Embryonic facial prominence (tissue), 1 donor: Measurements from ENCODE around the gene SOCS1.
"Not testable (repeated sequence)": the region's sequence is repeated elsewhere in the genome, so short reads cannot be mapped to it uniquely, and the experiment has no call there.

ENCODE experiments used
- DNase-seq: peaks from one replicate; pipeline ENCODE4 v3.0.0-alpha.2; 2016; ENCODE audit errors: extremely low spot score

Gene SOCS1

DNA sequence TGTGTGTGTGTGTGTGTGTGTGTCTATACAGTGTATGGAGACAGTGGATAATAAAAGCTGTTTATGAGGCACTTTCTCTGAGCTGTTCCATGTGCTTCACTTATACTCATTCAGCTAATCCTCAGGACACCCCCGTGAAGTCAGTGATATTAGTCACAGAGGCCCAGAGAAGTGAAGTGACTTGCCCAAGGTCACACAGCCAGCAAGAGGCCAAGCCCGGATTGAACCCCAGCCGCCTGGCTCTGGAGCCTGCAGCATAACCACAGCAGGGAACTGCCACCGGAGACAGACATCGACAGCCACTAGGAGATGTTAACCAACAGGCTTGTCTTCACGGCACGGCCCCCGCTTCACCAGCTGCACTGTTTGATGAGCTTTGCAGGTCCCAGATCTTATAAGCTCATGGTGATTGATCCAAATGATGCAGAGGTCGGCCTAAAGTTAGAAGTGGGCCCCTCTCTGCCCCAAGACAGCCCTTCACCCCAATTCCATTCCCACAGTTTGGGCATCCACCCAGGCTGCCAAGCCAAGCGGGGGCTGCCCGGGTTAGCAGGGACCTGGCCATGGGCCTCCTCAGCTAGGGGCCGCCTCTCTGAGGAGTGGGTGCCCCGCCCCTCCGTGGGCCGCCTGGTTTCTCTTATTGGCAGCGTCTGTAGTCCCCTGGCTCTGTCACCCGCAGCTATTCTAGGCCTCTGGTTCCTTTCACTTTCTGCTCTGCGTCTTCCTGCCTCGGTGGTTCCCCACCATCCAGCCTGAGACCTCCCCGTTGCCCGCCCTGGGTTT is 30.9 kb downstream of the SOCS1 start:
- DNase-seq = no peak

GRCh38 chr16:11224096-11224893 is 31.7 kb downstream of the SOCS1 start:
- no peak for DNase-seq

GRCh38 chr16:11220507-11220906 is 35.5 kb downstream of the SOCS1 start:
- DNase-seq = not testable (repeated sequence)

DNA sequence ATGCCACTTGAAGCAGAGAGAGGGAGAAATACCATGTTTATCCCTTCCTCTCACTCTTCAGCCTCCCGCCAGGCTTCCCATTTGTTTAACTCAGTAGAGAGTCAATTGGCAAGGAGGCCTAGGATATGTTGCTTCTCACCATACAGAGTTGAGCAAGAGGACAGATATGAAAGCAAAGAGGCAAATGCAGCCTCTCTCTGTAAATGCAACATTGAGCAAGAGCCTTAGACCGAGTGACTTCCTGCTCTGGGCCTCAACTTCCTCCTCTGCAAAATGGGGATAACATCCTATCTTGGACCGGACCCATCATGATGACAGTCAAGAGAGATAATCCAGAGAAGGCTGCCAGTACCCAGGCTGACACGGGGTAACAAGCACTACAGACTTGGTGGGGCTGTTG is 36.8 kb downstream of the SOCS1 start:
- no peak for DNase-seq

- DNase-seq = no peak
Measured at GRCh38 chr16:11218604-11218962, 37.4 kb downstream of the SOCS1 start.

DNA sequence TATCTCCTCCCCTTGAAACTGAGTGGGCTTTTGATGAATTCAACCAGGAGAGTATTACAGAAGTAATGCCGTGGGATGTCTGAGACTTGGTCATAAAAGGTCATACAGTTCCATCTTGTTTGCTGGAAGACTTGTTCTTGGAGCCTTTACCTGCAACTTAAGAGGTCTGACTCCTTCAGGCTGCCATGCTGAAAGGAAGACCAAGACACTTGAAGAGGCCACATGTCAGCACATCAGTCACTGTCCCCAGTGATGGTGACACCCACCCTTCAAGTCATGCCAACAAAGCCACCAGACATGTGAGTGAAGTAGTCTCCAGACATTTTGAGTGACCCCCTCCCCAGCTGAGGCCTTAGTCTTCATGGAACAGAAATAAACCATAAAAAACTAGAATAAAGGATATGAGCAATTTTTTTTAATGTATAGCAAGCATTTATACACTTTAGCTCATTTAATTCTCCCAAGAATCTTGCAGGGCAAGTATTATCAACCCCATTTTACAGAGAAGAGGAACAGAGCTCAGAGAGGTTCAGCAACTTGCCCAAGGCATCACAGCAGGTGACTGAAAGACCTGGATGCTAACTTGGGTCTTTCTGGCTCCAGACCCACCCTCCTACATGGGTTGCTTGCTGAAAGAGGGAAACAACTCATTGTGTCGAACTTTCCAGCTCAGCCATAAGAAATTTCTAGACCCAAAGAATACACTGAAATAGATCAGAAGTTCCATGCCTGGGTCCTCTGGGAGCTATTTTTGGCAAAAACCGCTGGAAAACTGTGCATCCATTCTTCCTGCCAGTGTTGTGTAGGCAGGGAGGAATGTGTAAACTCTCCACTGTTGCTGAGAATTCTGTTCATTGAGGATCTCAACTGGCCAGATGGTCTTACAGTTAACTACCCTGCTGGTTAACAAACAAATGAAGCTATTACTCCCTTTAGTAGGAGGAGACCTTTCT is 38.1 kb downstream of the SOCS1 start:
- DNase-seq = no peak

GRCh38 chr16:11215935-11216556 is 40.0 kb downstream of the SOCS1 start:
- DNase-seq = no peak

GRCh38 chr16:11213799-11214198 is 42.2 kb downstream of the SOCS1 start:
- DNase-seq = no peak

DNA sequence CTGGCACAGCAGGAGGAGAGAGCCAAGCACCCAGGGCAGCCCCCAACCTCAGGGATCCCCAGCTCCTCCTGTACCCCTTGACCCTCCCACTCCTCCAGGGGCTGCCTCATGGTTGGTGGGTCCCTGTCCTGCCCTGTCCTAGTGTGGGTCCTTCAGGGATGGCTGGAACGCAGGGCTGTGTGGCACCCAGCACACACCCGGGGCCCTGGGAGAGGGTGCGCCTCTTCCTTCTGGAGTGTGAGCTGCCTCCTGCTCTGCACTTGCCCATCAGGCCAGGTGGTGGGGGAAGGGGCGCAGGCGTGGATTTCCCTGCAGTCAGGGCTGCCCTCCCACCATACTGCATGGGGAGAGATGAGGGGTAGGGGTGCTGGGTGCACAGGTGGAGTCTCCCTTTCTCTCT is 42.6 kb downstream of the SOCS1 start:
- no peak for DNase-seq

DNA sequence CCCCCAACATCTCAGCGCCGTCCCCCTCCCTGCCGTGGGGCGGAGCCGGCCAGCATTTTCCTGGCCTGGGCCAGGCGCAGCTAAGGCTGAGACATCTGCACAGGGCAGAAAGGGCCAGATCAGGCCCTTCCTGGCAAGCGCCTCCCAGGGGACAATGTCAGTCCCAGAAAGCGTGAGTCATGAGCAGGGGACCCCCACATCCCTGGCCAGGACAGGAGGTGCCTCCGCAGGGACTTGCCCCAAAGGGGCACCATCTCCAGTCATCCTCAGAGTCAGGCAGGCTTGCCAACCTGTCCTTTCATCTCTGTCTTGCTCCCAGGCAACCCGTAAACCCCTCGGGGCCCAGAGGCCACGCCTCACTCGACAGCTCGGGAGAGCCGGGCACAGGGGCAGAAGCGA is 43.2 kb downstream of the SOCS1 start:
- no peak for DNase-seq

DNA sequence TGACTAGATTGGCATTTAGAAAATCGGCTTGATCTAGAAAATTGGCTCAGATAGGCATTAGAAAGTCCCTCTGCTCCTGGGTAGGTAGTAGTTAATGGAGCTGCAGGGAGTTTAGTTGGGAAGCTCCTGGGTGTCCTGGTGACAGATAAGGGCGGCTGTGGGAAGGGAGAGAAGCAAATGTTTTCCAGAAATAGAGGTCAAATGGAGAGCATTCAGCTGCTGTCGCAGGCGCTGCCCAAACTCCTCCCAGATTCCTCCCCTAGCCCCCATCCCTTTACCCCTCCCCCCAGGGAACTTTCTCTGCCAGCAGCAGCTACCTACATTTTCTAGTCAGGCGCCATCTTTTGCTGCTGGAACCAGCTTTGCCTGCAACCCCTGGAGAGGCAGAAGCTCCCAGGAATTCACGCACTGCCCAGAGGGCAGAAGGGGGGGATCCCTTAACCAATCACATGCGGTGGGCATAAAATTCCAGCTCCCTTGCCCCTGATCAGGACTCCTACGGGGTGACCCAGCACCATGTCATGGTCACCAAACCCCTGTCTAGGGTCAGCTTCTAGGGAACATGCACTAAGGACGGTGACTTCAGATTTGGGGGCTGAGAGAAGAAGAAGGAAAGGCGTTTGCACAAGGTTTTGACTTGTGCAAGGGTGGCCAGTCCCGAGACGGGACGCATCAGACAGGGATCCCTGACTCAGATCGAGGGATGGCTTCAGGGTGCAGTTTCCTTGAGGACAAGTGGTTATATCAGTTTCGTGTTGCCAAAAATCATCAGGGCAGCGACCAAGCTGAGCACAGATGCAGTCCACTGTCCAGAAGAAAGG is 43.8 kb downstream of the SOCS1 start:
- no peak for DNase-seq

- no peak for DNase-seq
Measured at GRCh38 chr16:11211061-11211976, 44.7 kb downstream of the SOCS1 start.

DNA sequence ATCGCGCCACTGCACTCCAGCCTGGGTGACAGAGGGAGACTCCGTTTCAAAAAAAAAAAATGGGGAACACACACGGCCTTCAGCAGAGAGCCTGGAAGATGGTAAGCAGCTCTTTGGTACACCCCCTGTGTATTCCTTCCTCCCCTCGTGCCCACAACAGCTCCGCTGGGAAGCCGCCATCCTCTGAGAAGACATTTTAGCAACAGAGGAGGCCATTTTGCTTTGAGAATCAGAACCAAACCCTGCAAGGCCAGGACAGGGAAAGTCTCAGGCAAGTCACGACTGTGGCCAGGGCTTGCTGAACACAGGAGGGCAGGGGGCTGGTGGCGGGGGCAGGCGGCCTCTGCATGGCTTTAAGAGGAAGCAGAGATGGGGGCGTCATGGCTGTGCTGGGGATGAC is 45.7 kb downstream of the SOCS1 start:
- DNase-seq = no peak

- DNase-seq = no peak
Measured at GRCh38 chr16:11208916-11209665, 46.9 kb downstream of the SOCS1 start.

GRCh38 chr16:11207646-11208045 is 48.4 kb downstream of the SOCS1 start:
- no peak for DNase-seq

- DNase-seq = no peak
Measured at GRCh38 chr16:11205754-11206581, 50.0 kb downstream of the SOCS1 start.

- DNase-seq = no peak
Measured at GRCh38 chr16:11205065-11205699, 50.8 kb downstream of the SOCS1 start.
